Ovary (tissue), 9 donors: ENCODE data around the gene EXOC3L1. TPM values are rescaled to one million over a fixed set of nuclear protein-coding genes. Genes with fewer than 3 reads are reported as not detected.

Experiments
- DNase-seq, 5 donors: peaks; one replicate each; pipeline ENCODE4 v3.0.0-alpha.2; 2019 to 2020
- H3K27ac ChIP-seq, 2 donors: fragments of 200-600 bp; one replicate each; pipeline versions ENCODE4 v1.5.1 to v1.8.0; 2019 to 2022
- H3K27me3 ChIP-seq: fragments of 200-600 bp; one replicate; pipeline ENCODE4 v1.8.0; 2022
- H3K36me3 ChIP-seq: fragments of 200-600 bp; sonication (generic); one replicate; pipeline ENCODE4 v1.5.1; 2019
- H3K4me1 ChIP-seq: one replicate; pipeline ENCODE4 v1.8.1; 2013; ENCODE audit warnings: mild to moderate bottlenecking, moderate library complexity; ENCODE audit not compliant: insufficient read depth
- H3K4me3 ChIP-seq: fragments of 200-600 bp; sonication (generic); one replicate; pipeline ENCODE4 v1.5.1; 2017
- H3K9me3 ChIP-seq, 2 donors: fragments of 200-600 bp in 1 of 2; sonication (generic) in 1 of 2; one replicate each; pipeline versions ENCODE4 v1.5.1 to v1.8.1; 2013 to 2019; ENCODE audit warnings: mild to moderate bottlenecking in 1 of 2, moderate library complexity in 1 of 2
- EP300 ChIP-seq: sonication (generic); formaldehyde crosslinking; IDR thresholded peaks from one replicate; pipeline ENCODE4 v1.6.1; 2017; ENCODE audit warnings: antibody characterized with exemption
- POLR2A ChIP-seq: fragments of 450-650 bp; IDR thresholded peaks from one replicate; pipeline ENCODE4 v1.6.1; 2017; ENCODE audit warnings: antibody characterized with exemption, mild to moderate bottlenecking, moderate library complexity
- WGBS, 3 donors: extraction: QIAGEN DNeasy Blood & Tissue Kit in 1 of 3; methylation state at CpG; one replicate each; pipeline versions ENCODE4 v1.1.5 to v1.1.7; 2013 to 2017; 5-methylcytosine and 5-hydroxymethylcytosine counted together
- intact Hi-C, 4 donors: fragments of 100-400 bp; cut with DNase I; formaldehyde crosslinking; loops; one replicate each; pipeline versions ENCODE4 v1.11.0 to v1.15.1; 2022 to 2023
- polyA plus RNA-seq, 2 donors: library from polyadenylated mRNA; stranded (reverse); fragments of 200-250 nt in 1 of 2; fragments of 350-450 nt in 1 of 2; fragmentation: Illumina TruSeq in 1 of 2; extraction: RNeasy Lipid Tissue Mini Kit (QIAGEN cat#74804) in 1 of 2; gene quantifications; one replicate each; pipeline ENCODE4 v1.2.3, GENCODE V29; 2013 to 2014
- total RNA-seq, 7 donors: library from RNA; depleted of rRNA in 2 of 7; stranded (reverse); fragments of >200 nt in 2 of 7; fragmentation: NEBNext Ultra II Directional in 3 of 7; extraction: Animal tissue kit (Norgen Biotek cat#: 25700) in 3 of 7; gene quantifications; one replicate each; pipeline versions ENCODE4 v1.1.0 to v1.2.4, GENCODE V29; 2016 to 2023
- TF ChIP-seq, protein P1 (sequence below), 3 donors: fragments of 450-650 bp in 2 of 3; fragments of 200-600 bp in 1 of 3; IDR thresholded peaks; one replicate each; pipeline versions ENCODE4 v1.5.1 to v1.8.0; 2016 to 2022; ENCODE audit warnings: antibody characterized with exemption in 3 of 3, mild to moderate bottlenecking in 1 of 3
- donor health status: DM: no; HTN: no; CAD: no; lungs with moderate emphysema.
- donor health status: DM: no; HTN: no; CAD: no.
- donor health status: Bipolar disorder and iron deficiency.
- donor health status: DM: yes; HTN: yes; CAD: no.
- donor health status: DM: no; HTN: no; CAD: no.
- donor health status: DM: yes; HTN: yes; CAD: no.

Gene EXOC3L1
- total and polyA plus RNA-seq, 9 donors = 0.32 to 33.0 (median 12.2) TPM

DNA sequence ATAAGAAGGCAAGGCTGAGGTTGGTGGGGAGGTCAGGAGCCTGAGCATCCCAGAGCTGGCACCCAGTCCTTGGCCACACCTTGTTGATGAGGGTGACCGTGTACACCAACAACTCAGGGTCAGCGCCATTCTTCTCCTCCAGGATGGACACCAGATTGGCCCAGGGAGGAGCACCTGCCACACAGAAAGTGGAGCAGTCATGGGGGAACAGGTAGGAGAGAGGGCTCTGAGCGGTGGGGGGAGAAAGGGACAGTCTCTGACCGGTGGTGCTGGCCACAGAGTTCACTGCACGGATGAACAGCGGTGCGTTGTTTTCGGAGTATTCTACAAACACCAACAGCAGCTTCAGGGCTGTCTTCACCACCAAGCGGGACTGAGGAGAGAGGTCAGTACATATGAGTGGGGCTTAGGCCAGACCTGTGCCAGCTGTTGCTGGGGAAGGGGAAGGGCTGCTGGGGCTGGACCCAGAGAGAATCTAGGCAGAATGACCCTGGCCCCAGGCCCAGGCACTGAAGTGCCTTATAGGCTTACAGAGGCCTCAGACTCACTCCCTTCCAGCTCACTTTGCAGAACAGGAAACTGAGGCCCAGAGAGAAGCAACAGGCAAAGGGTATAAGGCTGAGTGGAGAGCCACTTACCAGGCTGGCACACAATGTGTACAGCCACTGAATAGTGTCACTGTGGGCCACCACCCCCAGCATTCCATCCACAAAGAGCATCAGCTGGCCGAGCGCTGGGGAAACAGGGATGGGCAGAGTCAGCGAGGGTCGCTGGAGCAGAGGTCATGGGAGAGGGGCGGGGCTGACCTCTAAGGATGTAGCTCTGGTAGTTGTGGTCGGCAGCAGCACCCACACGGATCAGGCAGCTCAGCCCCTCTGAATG is 47.7 kb upstream of the EXOC3L1 start:
- no peaks in the 10 kb centered on the region for H3K27me3 ChIP-seq

GRCh38 chr16:67236563-67237395 is 46.8 kb upstream of the EXOC3L1 start:
- no peak overlapping the region for H3K4me3 ChIP-seq
- peaks cover 3% of the 10 kb centered on the region for H3K4me1 ChIP-seq
- no peaks in the 10 kb centered on the region for H3K9me3 ChIP-seq
- peak in 3 of 5 donors; percentile 48 to 70 (median 55) for DNase-seq
- 74 to 78% (median 76%) methylated on average over 47 to 50 of the region's 50 CpGs for WGBS, 3 donors
- no peaks in the 10 kb centered on the region for H3K27me3 ChIP-seq
- intact Hi-C loops = no loop called here
- TF ChIP-seq, protein P1, sequence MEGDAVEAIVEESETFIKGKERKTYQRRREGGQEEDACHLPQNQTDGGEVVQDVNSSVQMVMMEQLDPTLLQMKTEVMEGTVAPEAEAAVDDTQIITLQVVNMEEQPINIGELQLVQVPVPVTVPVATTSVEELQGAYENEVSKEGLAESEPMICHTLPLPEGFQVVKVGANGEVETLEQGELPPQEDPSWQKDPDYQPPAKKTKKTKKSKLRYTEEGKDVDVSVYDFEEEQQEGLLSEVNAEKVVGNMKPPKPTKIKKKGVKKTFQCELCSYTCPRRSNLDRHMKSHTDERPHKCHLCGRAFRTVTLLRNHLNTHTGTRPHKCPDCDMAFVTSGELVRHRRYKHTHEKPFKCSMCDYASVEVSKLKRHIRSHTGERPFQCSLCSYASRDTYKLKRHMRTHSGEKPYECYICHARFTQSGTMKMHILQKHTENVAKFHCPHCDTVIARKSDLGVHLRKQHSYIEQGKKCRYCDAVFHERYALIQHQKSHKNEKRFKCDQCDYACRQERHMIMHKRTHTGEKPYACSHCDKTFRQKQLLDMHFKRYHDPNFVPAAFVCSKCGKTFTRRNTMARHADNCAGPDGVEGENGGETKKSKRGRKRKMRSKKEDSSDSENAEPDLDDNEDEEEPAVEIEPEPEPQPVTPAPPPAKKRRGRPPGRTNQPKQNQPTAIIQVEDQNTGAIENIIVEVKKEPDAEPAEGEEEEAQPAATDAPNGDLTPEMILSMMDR (IDR thresholded peaks at IDR 0.05) = no peak
- TF ChIP-seq EP300 = no peak
- TF ChIP-seq POLR2A = no peak
- no peak overlapping the region for H3K27ac ChIP-seq
- no peaks in the 10 kb centered on the region for H3K36me3 ChIP-seq

More for the DNA sequence above, 47.7 kb upstream of the EXOC3L1 start:
- H3K4me3 ChIP-seq = no peak overlapping the region
- no peak overlapping the region for H3K27ac ChIP-seq
- TF ChIP-seq, protein P1 (IDR thresholded peaks at IDR 0.05) = no peak
- TF ChIP-seq POLR2A (no peak), EP300 (no peak)
- DNase-seq = no peak
- H3K36me3 ChIP-seq = no peaks in the 10 kb centered on the region
- intact Hi-C loops = no loop called here
- peaks cover 3% of the 10 kb centered on the region for H3K4me1 ChIP-seq
- H3K9me3 ChIP-seq = no peaks in the 10 kb centered on the region
- WGBS, 3 donors = 66 to 72% (median 72%) methylated on average over 16 of the region's 16 CpGs

GRCh38 chr16:67235816-67236562 is 46.1 kb upstream of the EXOC3L1 start:
- intact Hi-C loops = no loop called here
- H3K36me3 ChIP-seq = no peaks in the 10 kb centered on the region
- no peaks in the 10 kb centered on the region for H3K27me3 ChIP-seq
- TF ChIP-seq, protein P1 (IDR thresholded peaks at IDR 0.05) = no peak
- TF ChIP-seq EP300 = no peak
- TF ChIP-seq POLR2A = no peak
- DNase-seq = no peak
- no peak overlapping the region for H3K4me3 ChIP-seq
- H3K27ac ChIP-seq = no peak overlapping the region
- H3K9me3 ChIP-seq = no peaks in the 10 kb centered on the region
- H3K4me1 ChIP-seq = no peaks in the 10 kb centered on the region
- WGBS, 3 donors = 84 to 87% (median 85%) methylated on average over 17 of the region's 17 CpGs

DNA sequence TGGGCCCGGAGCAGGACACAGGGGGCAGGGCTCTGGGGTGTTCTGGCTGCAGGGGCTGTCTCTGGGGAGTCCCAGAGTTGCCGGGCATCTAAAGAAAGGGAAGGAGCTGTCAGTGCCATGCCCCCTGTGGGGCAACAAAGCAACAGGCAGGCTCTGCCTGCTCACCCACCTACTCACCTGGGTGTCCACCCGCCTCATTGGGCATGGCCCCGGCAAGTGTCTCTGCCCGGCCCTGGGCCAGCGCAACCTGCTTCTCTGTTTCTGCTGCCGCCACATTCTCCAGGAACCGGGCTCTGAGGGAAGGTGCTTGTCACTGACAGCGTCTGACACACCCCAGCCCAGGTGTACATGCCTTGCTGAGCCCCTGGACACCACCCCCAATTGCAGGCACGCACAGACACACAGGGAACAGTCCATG is 44.3 kb upstream of the EXOC3L1 start:
- Histone ChIP-seq H3K4me3 (no peak overlapping the region), H3K4me1 (no peaks in the 10 kb centered on the region), H3K27ac (no peak overlapping the region), H3K9me3 (no peaks in the 10 kb centered on the region), H3K27me3 (no peaks in the 10 kb centered on the region), H3K36me3 (no peaks in the 10 kb centered on the region)
- 85 to 88% (median 87%) methylated on average over 10 of the region's 10 CpGs for WGBS, 3 donors
- no peak for TF ChIP-seq POLR2A
- TF ChIP-seq, protein P1 (IDR thresholded peaks at IDR 0.05) = no peak
- TF ChIP-seq EP300 = no peak
- intact Hi-C loops = no loop called here
- no peak for DNase-seq
